ENCODE data around the gene EIF4B. TPM values are rescaled to one million over a fixed set of nuclear protein-coding genes. Genes with fewer than 3 reads are reported as not detected.
A peak's percentile ranks its signal among the peaks of the same experiment; 100 is the strongest.

The EIF4B gene
- total and polyA plus RNA-seq, 2 of the 13 experiments (the other 11 are each of a cell fraction or from before 2014, with no cell fraction given): 416 to 548 TPM

DNA sequence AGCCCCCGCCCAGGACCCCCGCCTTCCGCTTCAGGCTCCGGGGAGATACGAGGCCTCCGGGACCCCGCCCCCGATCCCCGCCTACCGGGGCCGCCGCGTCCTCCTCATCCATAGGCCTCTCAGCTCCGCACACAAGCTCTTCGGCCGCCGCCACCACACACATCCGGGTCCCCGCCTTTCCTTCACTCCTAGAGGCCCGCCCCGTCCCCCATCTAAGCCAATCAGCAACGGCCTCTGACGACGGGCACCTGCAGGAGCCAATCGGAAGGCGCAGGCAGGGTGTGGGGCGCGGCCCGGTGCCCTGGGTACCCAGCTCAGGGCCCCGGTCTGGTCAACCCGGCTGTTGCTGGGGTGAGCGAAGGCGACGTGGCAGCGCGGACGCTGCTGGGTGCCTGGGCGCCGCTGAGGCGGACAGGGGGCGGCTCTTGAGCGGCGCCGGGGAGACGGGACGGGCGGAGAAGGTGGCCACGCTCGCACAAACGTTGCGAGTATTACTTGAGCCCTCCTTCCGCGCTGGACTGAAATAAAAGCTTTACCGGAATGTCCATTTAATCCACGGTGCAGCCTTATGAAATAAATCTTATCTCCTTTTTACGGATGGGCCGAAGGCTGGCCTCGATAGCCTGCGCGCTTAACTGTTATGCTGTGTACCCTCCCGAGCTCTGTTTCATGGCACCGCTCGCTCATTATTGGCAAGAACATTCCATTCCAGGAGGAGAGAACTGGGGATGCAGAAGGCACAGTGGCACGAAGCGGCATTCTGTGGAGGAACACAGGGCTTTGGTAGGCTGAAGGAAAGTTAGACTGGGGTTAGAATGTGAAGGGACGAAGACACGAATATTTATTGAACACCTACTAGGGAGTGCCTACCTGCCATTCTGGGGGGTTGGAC is 73.2 kb downstream of the EIF4B start, which contains the start of gene SPRYD3 (continued):
- TF ChIP-seq, protein P1, sequence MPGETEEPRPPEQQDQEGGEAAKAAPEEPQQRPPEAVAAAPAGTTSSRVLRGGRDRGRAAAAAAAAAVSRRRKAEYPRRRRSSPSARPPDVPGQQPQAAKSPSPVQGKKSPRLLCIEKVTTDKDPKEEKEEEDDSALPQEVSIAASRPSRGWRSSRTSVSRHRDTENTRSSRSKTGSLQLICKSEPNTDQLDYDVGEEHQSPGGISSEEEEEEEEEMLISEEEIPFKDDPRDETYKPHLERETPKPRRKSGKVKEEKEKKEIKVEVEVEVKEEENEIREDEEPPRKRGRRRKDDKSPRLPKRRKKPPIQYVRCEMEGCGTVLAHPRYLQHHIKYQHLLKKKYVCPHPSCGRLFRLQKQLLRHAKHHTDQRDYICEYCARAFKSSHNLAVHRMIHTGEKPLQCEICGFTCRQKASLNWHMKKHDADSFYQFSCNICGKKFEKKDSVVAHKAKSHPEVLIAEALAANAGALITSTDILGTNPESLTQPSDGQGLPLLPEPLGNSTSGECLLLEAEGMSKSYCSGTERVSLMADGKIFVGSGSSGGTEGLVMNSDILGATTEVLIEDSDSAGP (CRISPR knock-in tag; IDR thresholded peaks at IDR 0.05; ENCODE audit: borderline replicate concordance): peak; percentile 82; the same call in 1 of the 2 replicates
- no peak for TF ChIP-seq CBX5 (CRISPR knock-in tag; IDR thresholded peaks at IDR 0.05; ENCODE audit: borderline replicate concordance)
- TF ChIP-seq TMF1 (CRISPR knock-in tag; IDR thresholded peaks at IDR 0.05; ENCODE audit: low read depth): peak; percentile 59; the same call in 1 of the 2 replicates
- peak; percentile 72; the same call in 1 of the 2 replicates for TF ChIP-seq SMAD3 (CRISPR knock-in tag; IDR thresholded peaks at IDR 0.05)
- peak; percentile 72 for TF ChIP-seq ZMAT3 (CRISPR knock-in tag; conservative IDR thresholded peaks at IDR 0.05)
- TF ChIP-seq, protein P2, sequence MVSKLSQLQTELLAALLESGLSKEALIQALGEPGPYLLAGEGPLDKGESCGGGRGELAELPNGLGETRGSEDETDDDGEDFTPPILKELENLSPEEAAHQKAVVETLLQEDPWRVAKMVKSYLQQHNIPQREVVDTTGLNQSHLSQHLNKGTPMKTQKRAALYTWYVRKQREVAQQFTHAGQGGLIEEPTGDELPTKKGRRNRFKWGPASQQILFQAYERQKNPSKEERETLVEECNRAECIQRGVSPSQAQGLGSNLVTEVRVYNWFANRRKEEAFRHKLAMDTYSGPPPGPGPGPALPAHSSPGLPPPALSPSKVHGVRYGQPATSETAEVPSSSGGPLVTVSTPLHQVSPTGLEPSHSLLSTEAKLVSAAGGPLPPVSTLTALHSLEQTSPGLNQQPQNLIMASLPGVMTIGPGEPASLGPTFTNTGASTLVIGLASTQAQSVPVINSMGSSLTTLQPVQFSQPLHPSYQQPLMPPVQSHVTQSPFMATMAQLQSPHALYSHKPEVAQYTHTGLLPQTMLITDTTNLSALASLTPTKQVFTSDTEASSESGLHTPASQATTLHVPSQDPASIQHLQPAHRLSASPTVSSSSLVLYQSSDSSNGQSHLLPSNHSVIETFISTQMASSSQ (IDR thresholded peaks at IDR 0.05; ENCODE audit: low read depth): no peak
- TF ChIP-seq, protein P2 (CRISPR knock-in tag; IDR thresholded peaks at IDR 0.05; ENCODE audit: borderline replicate concordance): no peak
- no peak for TF ChIP-seq NCOA1 (CRISPR knock-in tag; IDR thresholded peaks at IDR 0.05)
- TF ChIP-seq POLR2G (IDR thresholded peaks at IDR 0.05; ENCODE audit: low read depth, low read length): peak; percentile 97
- TF ChIP-seq, protein P3, sequence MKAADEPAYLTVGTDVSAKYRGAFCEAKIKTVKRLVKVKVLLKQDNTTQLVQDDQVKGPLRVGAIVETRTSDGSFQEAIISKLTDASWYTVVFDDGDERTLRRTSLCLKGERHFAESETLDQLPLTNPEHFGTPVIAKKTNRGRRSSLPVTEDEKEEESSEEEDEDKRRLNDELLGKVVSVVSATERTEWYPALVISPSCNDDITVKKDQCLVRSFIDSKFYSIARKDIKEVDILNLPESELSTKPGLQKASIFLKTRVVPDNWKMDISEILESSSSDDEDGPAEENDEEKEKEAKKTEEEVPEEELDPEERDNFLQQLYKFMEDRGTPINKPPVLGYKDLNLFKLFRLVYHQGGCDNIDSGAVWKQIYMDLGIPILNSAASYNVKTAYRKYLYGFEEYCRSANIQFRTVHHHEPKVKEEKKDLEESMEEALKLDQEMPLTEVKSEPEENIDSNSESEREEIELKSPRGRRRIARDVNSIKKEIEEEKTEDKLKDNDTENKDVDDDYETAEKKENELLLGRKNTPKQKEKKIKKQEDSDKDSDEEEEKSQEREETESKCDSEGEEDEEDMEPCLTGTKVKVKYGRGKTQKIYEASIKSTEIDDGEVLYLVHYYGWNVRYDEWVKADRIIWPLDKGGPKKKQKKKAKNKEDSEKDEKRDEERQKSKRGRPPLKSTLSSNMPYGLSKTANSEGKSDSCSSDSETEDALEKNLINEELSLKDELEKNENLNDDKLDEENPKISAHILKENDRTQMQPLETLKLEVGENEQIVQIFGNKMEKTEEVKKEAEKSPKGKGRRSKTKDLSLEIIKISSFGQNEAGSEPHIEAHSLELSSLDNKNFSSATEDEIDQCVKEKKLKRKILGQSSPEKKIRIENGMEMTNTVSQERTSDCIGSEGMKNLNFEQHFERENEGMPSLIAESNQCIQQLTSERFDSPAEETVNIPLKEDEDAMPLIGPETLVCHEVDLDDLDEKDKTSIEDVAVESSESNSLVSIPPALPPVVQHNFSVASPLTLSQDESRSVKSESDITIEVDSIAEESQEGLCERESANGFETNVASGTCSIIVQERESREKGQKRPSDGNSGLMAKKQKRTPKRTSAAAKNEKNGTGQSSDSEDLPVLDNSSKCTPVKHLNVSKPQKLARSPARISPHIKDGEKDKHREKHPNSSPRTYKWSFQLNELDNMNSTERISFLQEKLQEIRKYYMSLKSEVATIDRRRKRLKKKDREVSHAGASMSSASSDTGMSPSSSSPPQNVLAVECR (CRISPR knock-in tag; IDR thresholded peaks at IDR 0.05; ENCODE audit: borderline replicate concordance): peak; percentile 71; the same call in 1 of the 2 replicates
- TF ChIP-seq ZNF234 (CRISPR knock-in tag; conservative IDR thresholded peaks at IDR 0.05): no peak; the same call in 1 of the 2 replicates
- TF ChIP-seq ZMYM4 (CRISPR knock-in tag; IDR thresholded peaks at IDR 0.05): peak; percentile 61; the same call in 1 of the 2 replicates
- TF ChIP-seq ZSCAN30 (CRISPR knock-in tag; IDR thresholded peaks at IDR 0.05): no peak
- no peak for TF ChIP-seq ZNF282 (IDR thresholded peaks at IDR 0.05; ENCODE audit: partially characterized antibody)
- peak; percentile 30; the same call in 1 of the 2 replicates for TF ChIP-seq ELF3 (CRISPR knock-in tag; IDR thresholded peaks at IDR 0.05)
- TF ChIP-seq RNF2 (conservative IDR thresholded peaks at IDR 0.05; ENCODE audit: low read depth): no peak
- no peak for TF ChIP-seq REL (CRISPR knock-in tag; conservative IDR thresholded peaks at IDR 0.05)
- TF ChIP-seq POLR2AphosphoS5 (IDR thresholded peaks at IDR 0.05; ENCODE audit: low read depth, low read length): peak; percentile 86
